Measurements from ENCODE around the gene FAM237A. TPM values are rescaled to one million over a fixed set of nuclear protein-coding genes. Genes with fewer than 3 reads are reported as not detected.
A peak's percentile ranks its signal among the peaks of the same experiment; 100 is the strongest.

FAM237A gene
- total RNA-seq, 6 experiments from 2014 or later, result not detected

DNA sequence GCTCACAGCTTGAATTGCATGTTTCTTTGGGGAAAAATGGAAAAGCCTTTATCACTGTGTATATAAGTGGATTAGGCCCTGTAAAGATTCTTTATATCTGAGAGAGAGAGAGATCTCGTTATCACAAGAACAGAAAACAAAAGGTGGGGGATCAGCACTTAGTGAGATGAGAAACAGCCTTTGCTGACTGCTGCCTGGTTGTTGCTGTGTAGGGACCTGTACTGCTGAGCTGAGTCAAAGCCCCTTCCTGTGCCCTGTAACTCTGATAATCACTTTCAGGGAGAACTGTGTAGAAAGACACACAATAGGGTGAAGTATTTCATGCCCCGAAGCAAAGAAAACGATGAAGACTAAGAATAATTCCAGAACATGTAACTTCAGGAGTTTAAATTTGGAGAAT lies 30.6 kb upstream of the FAM237A start:
- Mint-ChIP-seq H3K36me3 (ENCODE audit: low read depth) (no peaks in the 10 kb centered on the region), H3K4me1 (ENCODE audit: low read depth) (peaks cover 6% of the 10 kb centered on the region; the same call in 1 of the 2 replicates), H3K4me3 (no peak overlapping the region), H3K9me3 (peaks cover 12% of the 10 kb centered on the region; the same call in 1 of the 2 replicates), H3K27me3 (ENCODE audit: insufficient read depth) (no peaks in the 10 kb centered on the region), H3K27ac (no peak overlapping the region)
- no peak for DNase-seq
- TF ChIP-seq, protein P1, sequence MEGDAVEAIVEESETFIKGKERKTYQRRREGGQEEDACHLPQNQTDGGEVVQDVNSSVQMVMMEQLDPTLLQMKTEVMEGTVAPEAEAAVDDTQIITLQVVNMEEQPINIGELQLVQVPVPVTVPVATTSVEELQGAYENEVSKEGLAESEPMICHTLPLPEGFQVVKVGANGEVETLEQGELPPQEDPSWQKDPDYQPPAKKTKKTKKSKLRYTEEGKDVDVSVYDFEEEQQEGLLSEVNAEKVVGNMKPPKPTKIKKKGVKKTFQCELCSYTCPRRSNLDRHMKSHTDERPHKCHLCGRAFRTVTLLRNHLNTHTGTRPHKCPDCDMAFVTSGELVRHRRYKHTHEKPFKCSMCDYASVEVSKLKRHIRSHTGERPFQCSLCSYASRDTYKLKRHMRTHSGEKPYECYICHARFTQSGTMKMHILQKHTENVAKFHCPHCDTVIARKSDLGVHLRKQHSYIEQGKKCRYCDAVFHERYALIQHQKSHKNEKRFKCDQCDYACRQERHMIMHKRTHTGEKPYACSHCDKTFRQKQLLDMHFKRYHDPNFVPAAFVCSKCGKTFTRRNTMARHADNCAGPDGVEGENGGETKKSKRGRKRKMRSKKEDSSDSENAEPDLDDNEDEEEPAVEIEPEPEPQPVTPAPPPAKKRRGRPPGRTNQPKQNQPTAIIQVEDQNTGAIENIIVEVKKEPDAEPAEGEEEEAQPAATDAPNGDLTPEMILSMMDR (IDR thresholded peaks at IDR 0.05), result no peak

DNA sequence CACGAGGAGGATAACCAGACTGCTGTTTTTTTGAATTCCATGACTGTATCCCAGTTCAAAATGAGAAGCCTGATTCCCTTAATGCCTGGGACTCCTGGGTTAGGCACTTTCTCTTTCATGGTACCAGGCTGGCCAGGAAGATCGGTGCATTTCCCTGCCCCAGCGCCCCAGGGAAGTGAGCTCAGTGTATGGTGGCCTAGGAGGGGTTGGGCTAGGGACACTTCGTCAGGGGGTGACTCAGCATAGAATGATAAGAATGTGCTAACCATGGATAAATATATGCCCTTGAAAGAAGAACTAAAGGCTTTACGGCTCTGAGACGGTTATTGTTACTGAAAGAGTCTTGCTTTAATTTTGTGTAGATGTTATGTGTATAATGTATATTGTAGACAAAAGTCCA lies 27.5 kb upstream of the FAM237A start:
- Mint-ChIP-seq H3K36me3 (ENCODE audit: low read depth) (no peaks in the 10 kb centered on the region), H3K27me3 (ENCODE audit: insufficient read depth) (no peaks in the 10 kb centered on the region)

DNA sequence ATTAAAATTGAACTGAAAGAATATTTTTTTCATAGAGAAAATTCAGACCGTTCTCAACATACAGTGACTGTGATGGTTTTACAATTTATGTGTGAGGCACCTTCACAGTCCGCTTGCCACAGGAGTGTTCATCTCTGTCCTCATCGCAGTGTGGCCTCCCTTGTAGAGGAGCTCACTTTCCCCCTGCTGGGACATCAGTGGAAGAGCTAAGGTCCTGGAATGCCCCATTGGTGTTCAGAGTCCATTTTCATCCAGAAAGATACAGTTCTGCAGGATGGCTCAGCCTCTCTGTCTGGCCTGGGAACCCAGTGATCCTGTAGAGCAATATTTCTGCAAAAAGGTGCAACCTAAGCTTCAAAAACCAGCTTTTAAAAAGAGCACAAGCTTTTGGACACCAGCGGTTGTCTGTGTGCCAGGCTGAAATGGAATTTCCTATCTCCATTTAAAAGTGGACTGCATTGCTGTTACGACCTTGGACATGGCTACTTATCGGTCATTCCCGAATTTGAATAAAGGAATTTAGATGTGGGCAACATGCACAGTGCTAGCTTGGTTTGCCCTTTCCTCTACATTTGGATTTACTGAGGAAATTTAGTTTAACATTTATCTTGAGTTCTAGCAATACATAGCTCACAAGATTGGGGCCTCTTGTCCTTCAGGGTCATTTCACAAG lies 26.7 kb upstream of the FAM237A start:
- Mint-ChIP-seq H3K4me1 (ENCODE audit: low read depth) (peaks cover 6% of the 10 kb centered on the region; the same call in 1 of the 2 replicates), H3K27me3 (ENCODE audit: insufficient read depth) (no peaks in the 10 kb centered on the region), H3K4me3 (peak overlapping the region; percentile 37; the same call in 1 of the 2 replicates), H3K27ac (no peak overlapping the region), H3K9me3 (peaks cover 12% of the 10 kb centered on the region; the same call in 1 of the 2 replicates), H3K36me3 (ENCODE audit: low read depth) (no peaks in the 10 kb centered on the region)
- TF ChIP-seq, protein P1 (IDR thresholded peaks at IDR 0.05), result no peak
- no peak for DNase-seq

More for the DNA sequence above, 27.5 kb upstream of the FAM237A start:
- Mint-ChIP-seq H3K4me3 (peak overlapping the region; percentile 56; the same call in 1 of the 2 replicates), H3K27ac (no peak overlapping the region), H3K9me3 (peaks cover 12% of the 10 kb centered on the region; the same call in 1 of the 2 replicates), H3K4me1 (ENCODE audit: low read depth) (peaks cover 6% of the 10 kb centered on the region; the same call in 1 of the 2 replicates)
- TF ChIP-seq, protein P1 (IDR thresholded peaks at IDR 0.05), result no peak
- peak; percentile 4 for DNase-seq

DNA sequence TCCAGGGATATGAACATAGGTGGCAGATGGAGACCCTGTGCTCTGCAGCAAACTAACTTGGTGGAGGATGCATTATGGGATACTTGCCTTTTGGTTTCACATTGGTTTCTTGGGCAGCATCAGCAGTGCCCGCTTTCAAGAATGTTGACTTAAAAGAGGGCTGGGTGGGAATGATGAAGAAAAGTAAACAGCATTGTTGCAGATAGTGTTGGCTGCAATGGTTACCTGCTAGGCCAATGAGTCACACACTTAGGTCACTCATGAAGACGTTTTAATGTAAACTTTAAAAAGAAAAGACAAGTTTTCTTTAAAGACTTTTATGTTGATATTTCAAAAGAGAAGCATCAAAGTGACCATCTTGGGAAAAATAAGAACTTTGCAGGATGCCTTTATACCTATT lies 26.1 kb upstream of the FAM237A start:
- no peaks in the 10 kb centered on the region for H3K27me3 Mint-ChIP-seq (ENCODE audit: insufficient read depth)
- H3K4me3 Mint-ChIP-seq, result no peak overlapping the region
- no peak for DNase-seq
- TF ChIP-seq, protein P1 (IDR thresholded peaks at IDR 0.05), result no peak
- peaks cover 6% of the 10 kb centered on the region; the same call in 1 of the 2 replicates for H3K4me1 Mint-ChIP-seq (ENCODE audit: low read depth)
- peaks cover 16% of the 10 kb centered on the region for H3K9me3 Mint-ChIP-seq
- H3K27ac Mint-ChIP-seq, result no peak overlapping the region
- no peaks in the 10 kb centered on the region for H3K36me3 Mint-ChIP-seq (ENCODE audit: low read depth)

DNA sequence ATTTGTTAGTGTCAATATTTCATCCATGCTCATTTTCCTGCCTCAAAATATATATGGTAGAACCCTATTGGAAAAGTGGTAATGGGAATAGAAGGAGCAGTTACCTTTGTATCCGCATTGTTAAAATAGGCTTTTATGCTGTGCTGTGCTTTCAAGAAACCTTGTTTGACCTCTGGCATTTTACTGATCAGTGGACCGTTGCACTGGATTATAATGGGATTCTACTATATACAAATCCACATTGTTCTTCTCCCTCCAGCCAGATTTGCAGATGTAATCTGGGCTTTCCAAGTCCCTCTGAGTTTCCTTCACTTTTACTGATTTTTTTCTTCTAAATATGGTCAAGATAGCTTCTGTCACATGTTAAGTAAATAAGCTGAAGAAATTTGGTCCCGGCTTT lies 23.3 kb upstream of the FAM237A start:
- Mint-ChIP-seq H3K4me3 (no peak overlapping the region), H3K27me3 (ENCODE audit: insufficient read depth) (no peaks in the 10 kb centered on the region), H3K27ac (no peak overlapping the region), H3K4me1 (ENCODE audit: low read depth) (peaks cover 6% of the 10 kb centered on the region; the same call in 1 of the 2 replicates), H3K36me3 (ENCODE audit: low read depth) (no peaks in the 10 kb centered on the region), H3K9me3 (peaks cover 18% of the 10 kb centered on the region)
- no peak for DNase-seq
- TF ChIP-seq, protein P1 (IDR thresholded peaks at IDR 0.05), result no peak

All from HFFc6 (cell line).